Hepatocyte (in vitro differentiated cells): ENCODE data around the gene RFX4. TPM values are rescaled to one million over a fixed set of nuclear protein-coding genes. Genes with fewer than 3 reads are reported as not detected.

Experiments used
- DNase-seq: peaks from one replicate; pipeline ENCODE4 v3.0.0-alpha.2; 2016; ENCODE audit warnings: low spot score
- H2AFZ ChIP-seq: fragments of 200-600 bp; sonication (generic); 2 replicates; pipeline ENCODE4 v1.6.0; 2016; ENCODE audit warnings: antibody characterized with exemption, mild to moderate bottlenecking
- H3K27ac ChIP-seq: fragments of 200-600 bp; sonication (generic); 2 replicates; pipeline ENCODE4 v1.5.1; 2016; ENCODE audit warnings: mild to moderate bottlenecking
- H3K27me3 ChIP-seq: fragments of 200-600 bp; sonication (generic); 2 replicates; pipeline ENCODE4 v1.6.1; 2016
- H3K36me3 ChIP-seq: fragments of 200-600 bp; sonication (generic); replicated peaks from 2 replicates; pipeline ENCODE4 v1.5.1; 2016; ENCODE audit warnings: low read depth; ENCODE audit not compliant: insufficient read depth
- H3K4me1 ChIP-seq: fragments of 200-600 bp; sonication (generic); 2 replicates; pipeline ENCODE4 v1.5.1; 2016; ENCODE audit warnings: mild to moderate bottlenecking, moderate library complexity; ENCODE audit not compliant: insufficient read depth
- H3K4me2 ChIP-seq: fragments of 200-600 bp; sonication (generic); 2 replicates; pipeline ENCODE4 v1.6.0; 2016
- H3K4me3 ChIP-seq: fragments of 200-600 bp; sonication (generic); 2 replicates; pipeline ENCODE4 v1.5.1; 2016; ENCODE audit warnings: mild to moderate bottlenecking
- H3K79me2 ChIP-seq: fragments of 200-600 bp; sonication (generic); 2 replicates; pipeline ENCODE4 v1.6.0; 2017; ENCODE audit warnings: mild to moderate bottlenecking
- H3K9me2 ChIP-seq: fragments of 200-600 bp; sonication (generic); replicated peaks from 2 replicates; pipeline ENCODE4 v1.6.0; 2017; ENCODE audit warnings: mild to moderate bottlenecking; ENCODE audit not compliant: insufficient read depth
- H3K9me3 ChIP-seq: fragments of 200-600 bp; sonication (generic); 2 replicates; pipeline ENCODE4 v1.5.1; 2016; ENCODE audit warnings: low read depth, mild to moderate bottlenecking
- H4K20me1 ChIP-seq: fragments of 200-600 bp; sonication (generic); 2 replicates; pipeline ENCODE4 v1.6.0; 2016; ENCODE audit warnings: mild to moderate bottlenecking; ENCODE audit not compliant: insufficient read depth, poor library complexity, severe bottlenecking
- EZH2 ChIP-seq: fragments of 200-600 bp; sonication (generic); IDR thresholded peaks from 2 replicates; pipeline ENCODE4 v1.6.1; 2016; ENCODE audit warnings: antibody characterized with exemption, mild to moderate bottlenecking, borderline replicate concordance
- EZH2phosphoT487 ChIP-seq: fragments of 200-600 bp; sonication (generic); IDR thresholded peaks from one replicate; pipeline ENCODE4 v1.6.1; 2018; ENCODE audit warnings: antibody characterized with exemption, mild to moderate bottlenecking, low read depth, moderate library complexity; ENCODE audit not compliant: unreplicated experiment, severe bottlenecking
- WGBS: methylation state at CpG from one replicate; pipeline ENCODE4 v1.1.6; 2016; ENCODE audit warnings: low lambda C conversion rate; ENCODE audit errors: missing lambda C conversion rate; 5-methylcytosine and 5-hydroxymethylcytosine counted together
- polyA plus RNA-seq: library from polyadenylated mRNA; unstranded; fragments of >200 nt; fragmentation: Nextera tagmentation; extraction: Ambion mirVana; gene quantifications from 2 replicates; pipeline ENCODE4 v1.2.1, GENCODE V29; 2016
- total RNA-seq: library from RNA; depleted of rRNA; stranded (reverse); fragments of >200 nt; gene quantifications from 2 replicates; pipeline ENCODE4 v1.2.3, GENCODE V29; 2014
- TF ChIP-seq, protein P1 (sequence below): fragments of 200-600 bp; sonication (generic); IDR thresholded peaks from 2 replicates; pipeline ENCODE4 v1.5.1; 2016; ENCODE audit warnings: antibody characterized with exemption, mild to moderate bottlenecking; ENCODE audit not compliant: poor library complexity

Gene RFX4
- total and polyA plus RNA-seq, 2 experiments from 2014 or later: not detected

DNA sequence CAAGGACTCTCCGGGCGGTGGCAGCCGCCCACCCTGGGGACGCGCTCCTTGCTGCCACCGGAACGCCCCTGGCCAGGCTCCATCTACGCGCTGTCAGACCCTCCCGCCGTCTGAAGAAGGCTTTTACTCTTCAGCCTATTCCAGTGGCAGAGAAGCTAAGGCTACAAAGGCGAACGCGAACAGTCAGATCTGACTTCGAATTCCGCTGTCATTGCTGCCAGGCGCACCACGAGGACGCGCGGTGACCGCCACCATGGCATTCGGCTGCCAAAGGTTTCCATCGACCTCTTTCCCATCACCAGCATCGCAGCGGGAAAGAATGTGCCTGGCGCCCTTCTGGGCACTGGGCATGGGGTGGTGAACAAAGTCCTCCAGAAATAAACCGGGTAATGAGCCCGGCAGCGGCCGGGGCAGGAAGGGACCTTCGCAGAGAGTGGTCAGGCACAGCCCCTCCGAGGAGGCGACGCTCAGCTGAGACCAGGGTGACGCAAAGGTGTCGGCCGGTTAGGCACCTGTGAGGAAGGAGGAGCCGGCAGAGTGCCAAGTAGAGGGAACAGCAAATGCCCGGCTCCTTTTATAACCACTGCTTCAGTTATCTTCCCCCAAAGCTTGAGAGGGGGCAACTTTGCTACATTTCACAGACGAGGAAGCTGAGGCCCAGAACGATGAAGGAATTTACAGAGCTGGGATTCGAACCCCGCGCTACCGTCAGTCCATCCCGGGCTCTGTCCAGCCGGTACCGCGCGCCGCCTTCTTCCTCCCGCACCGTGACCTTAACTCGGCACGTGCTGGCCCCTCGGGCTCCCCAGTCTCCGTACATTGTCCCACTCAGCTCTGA is 1.9 kb upstream of the RFX4 start:
- Histone ChIP-seq H3K9me3 (no peaks in the 10 kb centered on the region), H3K9me2 (no peaks in the 10 kb centered on the region), H4K20me1 (no peaks in the 10 kb centered on the region), H2AFZ (no peak overlapping the region), H3K27ac (no peak overlapping the region), H3K4me3 (no peak overlapping the region), H3K79me2 (no peaks in the 10 kb centered on the region), H3K4me2 (peak overlapping the region; percentile 81), H3K4me1 (peaks cover 21% of the 10 kb centered on the region), H3K27me3 (peaks cover 94% of the 10 kb centered on the region), H3K36me3 (no peaks in the 10 kb centered on the region)
- no peak for DNase-seq
- peak; percentile 11 for TF ChIP-seq EZH2
- TF ChIP-seq, protein P1, sequence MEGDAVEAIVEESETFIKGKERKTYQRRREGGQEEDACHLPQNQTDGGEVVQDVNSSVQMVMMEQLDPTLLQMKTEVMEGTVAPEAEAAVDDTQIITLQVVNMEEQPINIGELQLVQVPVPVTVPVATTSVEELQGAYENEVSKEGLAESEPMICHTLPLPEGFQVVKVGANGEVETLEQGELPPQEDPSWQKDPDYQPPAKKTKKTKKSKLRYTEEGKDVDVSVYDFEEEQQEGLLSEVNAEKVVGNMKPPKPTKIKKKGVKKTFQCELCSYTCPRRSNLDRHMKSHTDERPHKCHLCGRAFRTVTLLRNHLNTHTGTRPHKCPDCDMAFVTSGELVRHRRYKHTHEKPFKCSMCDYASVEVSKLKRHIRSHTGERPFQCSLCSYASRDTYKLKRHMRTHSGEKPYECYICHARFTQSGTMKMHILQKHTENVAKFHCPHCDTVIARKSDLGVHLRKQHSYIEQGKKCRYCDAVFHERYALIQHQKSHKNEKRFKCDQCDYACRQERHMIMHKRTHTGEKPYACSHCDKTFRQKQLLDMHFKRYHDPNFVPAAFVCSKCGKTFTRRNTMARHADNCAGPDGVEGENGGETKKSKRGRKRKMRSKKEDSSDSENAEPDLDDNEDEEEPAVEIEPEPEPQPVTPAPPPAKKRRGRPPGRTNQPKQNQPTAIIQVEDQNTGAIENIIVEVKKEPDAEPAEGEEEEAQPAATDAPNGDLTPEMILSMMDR: no peak
- peak; percentile 77 for TF ChIP-seq EZH2phosphoT487
- 14% methylated on average over 57 of the region's 58 CpGs for WGBS

- H3K9me2 ChIP-seq: no peaks in the 10 kb centered on the region
- DNase-seq: peak; percentile 52
- no peak overlapping the region for H3K4me3 ChIP-seq
- no peaks in the 10 kb centered on the region for H3K9me3 ChIP-seq
- no peaks in the 10 kb centered on the region for H3K36me3 ChIP-seq
- TF ChIP-seq, protein P1: no peak
- peak; percentile 57 for TF ChIP-seq EZH2
- no peaks in the 10 kb centered on the region for H4K20me1 ChIP-seq
- no peak overlapping the region for H2AFZ ChIP-seq
- H3K27me3 ChIP-seq: peaks cover 95% of the 10 kb centered on the region
- WGBS: 1% methylated on average over 14 of the region's 52 CpGs
- peaks cover 27% of the 10 kb centered on the region for H3K4me1 ChIP-seq
- H3K4me2 ChIP-seq: peak overlapping the region; percentile 81
- no peak overlapping the region for H3K27ac ChIP-seq
- no peaks in the 10 kb centered on the region for H3K79me2 ChIP-seq
Measured at GRCh38 chr12:106581543-106582248, 1.1 kb upstream of the RFX4 start.

DNA sequence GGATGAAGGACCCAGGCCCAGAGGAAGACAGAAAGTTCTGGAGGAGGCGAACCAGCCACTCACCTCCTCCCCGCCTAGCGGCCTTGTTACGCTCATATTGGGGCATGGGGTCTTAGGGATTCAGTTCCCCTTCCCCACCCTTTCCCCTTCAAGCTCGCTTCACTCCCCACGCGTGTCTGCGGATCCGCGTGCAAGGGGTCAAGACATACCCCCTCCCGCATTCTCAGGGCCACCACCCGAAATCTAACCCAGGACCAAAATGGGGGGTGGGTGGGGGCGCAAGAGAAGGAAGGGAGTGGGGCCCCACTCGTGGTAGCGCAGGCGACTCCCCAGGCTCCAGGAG is 584 bp upstream of the RFX4 start:
- Histone ChIP-seq H3K9me3 (no peaks in the 10 kb centered on the region), H4K20me1 (no peaks in the 10 kb centered on the region), H3K27me3 (peaks cover 97% of the 10 kb centered on the region), H2AFZ (no peak overlapping the region), H3K36me3 (no peaks in the 10 kb centered on the region), H3K9me2 (no peaks in the 10 kb centered on the region), H3K79me2 (no peaks in the 10 kb centered on the region), H3K4me1 (peaks cover 31% of the 10 kb centered on the region), H3K27ac (no peak overlapping the region), H3K4me3 (no peak overlapping the region), H3K4me2 (peak overlapping the region; percentile 89)
- TF ChIP-seq EZH2 (no peak), EZH2phosphoT487 (no peak)
- TF ChIP-seq, protein P1: no peak
- 0% methylated on average over 5 of the region's 16 CpGs for WGBS
- DNase-seq: no peak
